Upper lobe of left lung (tissue), 6 donors: ENCODE measurements around the gene MCF2. TPM values are rescaled to one million over a fixed set of nuclear protein-coding genes. Genes with fewer than 3 reads are reported as not detected.
A peak's percentile ranks its signal among the peaks of the same experiment; 100 is the strongest.

Source experiments
- ATAC-seq, 2 donors: fragments of 200-7000 bp; cut with Tn5 transposase; one replicate each; pipeline ENCODE4 v1.9.1; 2022; ENCODE audit warnings: mild to moderate bottlenecking in 2 of 2, moderate library complexity in 2 of 2; ENCODE audit not compliant: low FRiP score in 2 of 2
- DNase-seq, 2 donors: peaks; one replicate each; pipeline ENCODE4 v3.0.0-alpha.2; 2019 to 2020
- H3K27ac ChIP-seq, 4 donors: fragments of 200-600 bp; sonication (generic); one replicate each; pipeline ENCODE4 v1.5.1; 2016 to 2019
- H3K27me3 ChIP-seq, 4 donors: fragments of 200-600 bp; sonication (generic); one replicate each; pipeline ENCODE4 v1.5.1; 2017 to 2019
- H3K36me3 ChIP-seq, 4 donors: fragments of 200-600 bp; sonication (generic); one replicate each; pipeline ENCODE4 v1.5.1; 2016 to 2019
- H3K4me1 ChIP-seq, 4 donors: fragments of 200-600 bp; sonication (generic); one replicate each; pipeline ENCODE4 v1.5.1; 2018 to 2019
- H3K4me3 ChIP-seq, 4 donors: fragments of 200-600 bp; sonication (generic); one replicate each; pipeline ENCODE4 v1.5.1; 2017 to 2019; ENCODE audit warnings: mild to moderate bottlenecking in 2 of 4, moderate library complexity in 1 of 4
- H3K9me3 ChIP-seq, 4 donors: fragments of 200-600 bp; sonication (generic); one replicate each; pipeline ENCODE4 v1.5.1; 2018 to 2019
- EP300 ChIP-seq, 4 donors: sonication (generic); formaldehyde crosslinking; IDR thresholded peaks; one replicate each; pipeline ENCODE4 v1.5.1; 2017; ENCODE audit warnings: antibody characterized with exemption in 4 of 4, control low read depth in 2 of 4
- POLR2A ChIP-seq, 4 donors: fragments of 450-650 bp; IDR thresholded peaks; one replicate each; pipeline ENCODE4 v1.5.1; 2016 to 2017; ENCODE audit warnings: antibody characterized with exemption in 4 of 4, mild to moderate bottlenecking in 2 of 4
- POLR2AphosphoS5 ChIP-seq, 2 donors: sonication (generic); formaldehyde crosslinking; IDR thresholded peaks; one replicate each; pipeline ENCODE4 v1.5.1; 2017; ENCODE audit warnings: antibody characterized with exemption in 2 of 2
- WGBS, 2 donors: methylation state at CpG; one replicate each; pipeline ENCODE4 v1.1.5; 2017 to 2018; 5-methylcytosine and 5-hydroxymethylcytosine counted together
- total RNA-seq, 6 donors: library from RNA; depleted of rRNA in 4 of 6; stranded (reverse); fragments of >200 nt in 4 of 6; gene quantifications; one replicate each; pipeline versions ENCODE4 v1.1.0 to v1.2.1, GENCODE V29; 2016 to 2021
- TF ChIP-seq, protein P1 (sequence below), 6 experiments: fragments of 450-650 bp in 4 of 6; fragments of 200-600 bp in 2 of 6; sonication (generic) in 2 of 6; IDR thresholded peaks; one replicate each; pipeline ENCODE4 v1.5.1; 2016 to 2019; ENCODE audit warnings: antibody characterized with exemption in 6 of 6
- donor health status: DM: no; HTN: no; CAD: no; lungs with moderate emphysema.
- donor health status: DM: no; HTN: yes; CAD: no; lungs with severe emphysema.

Gene MCF2
- total RNA-seq, 6 donors from 2014 or later = 0.11 to 0.49 (median 0.20) TPM; not detected in 3

DNA sequence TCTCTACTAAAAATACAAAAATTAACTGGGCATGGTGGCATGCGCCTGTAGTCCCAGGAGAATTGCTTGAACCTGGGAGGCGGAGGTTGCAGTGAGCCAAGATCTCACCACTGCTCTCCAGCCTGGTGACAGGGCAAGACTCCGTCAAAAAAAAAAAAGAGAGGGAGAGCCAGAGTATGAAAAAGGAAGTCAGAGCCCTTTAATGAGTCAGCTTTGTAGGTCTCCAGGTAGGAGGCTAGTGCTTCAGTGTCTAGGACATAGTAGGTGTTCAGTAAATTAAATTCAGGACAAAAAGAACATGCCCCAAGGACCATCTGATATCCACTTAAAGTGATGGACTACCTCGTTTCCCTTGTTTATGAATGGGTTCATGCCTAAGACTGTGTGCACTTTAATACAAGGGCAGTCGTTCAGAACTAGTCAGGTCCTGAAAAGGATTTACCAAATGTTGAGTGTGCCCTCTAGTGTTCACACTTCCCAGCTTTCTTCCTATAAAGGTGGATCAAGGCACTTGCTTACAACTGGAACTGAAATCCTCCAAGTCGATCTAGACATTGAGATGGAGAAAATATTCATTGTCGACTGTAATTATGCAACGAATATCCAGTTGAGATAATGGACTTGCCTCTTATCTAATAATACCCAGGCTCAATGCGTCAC, 148.5 kb downstream of the MCF2 start:
- TF ChIP-seq POLR2AphosphoS5 (IDR thresholded peaks at IDR 0.05) = no peak
- TF ChIP-seq, protein P1, sequence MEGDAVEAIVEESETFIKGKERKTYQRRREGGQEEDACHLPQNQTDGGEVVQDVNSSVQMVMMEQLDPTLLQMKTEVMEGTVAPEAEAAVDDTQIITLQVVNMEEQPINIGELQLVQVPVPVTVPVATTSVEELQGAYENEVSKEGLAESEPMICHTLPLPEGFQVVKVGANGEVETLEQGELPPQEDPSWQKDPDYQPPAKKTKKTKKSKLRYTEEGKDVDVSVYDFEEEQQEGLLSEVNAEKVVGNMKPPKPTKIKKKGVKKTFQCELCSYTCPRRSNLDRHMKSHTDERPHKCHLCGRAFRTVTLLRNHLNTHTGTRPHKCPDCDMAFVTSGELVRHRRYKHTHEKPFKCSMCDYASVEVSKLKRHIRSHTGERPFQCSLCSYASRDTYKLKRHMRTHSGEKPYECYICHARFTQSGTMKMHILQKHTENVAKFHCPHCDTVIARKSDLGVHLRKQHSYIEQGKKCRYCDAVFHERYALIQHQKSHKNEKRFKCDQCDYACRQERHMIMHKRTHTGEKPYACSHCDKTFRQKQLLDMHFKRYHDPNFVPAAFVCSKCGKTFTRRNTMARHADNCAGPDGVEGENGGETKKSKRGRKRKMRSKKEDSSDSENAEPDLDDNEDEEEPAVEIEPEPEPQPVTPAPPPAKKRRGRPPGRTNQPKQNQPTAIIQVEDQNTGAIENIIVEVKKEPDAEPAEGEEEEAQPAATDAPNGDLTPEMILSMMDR (IDR thresholded peaks at IDR 0.05) = peak in 5 of 6 experiments; percentile 22 to 42 (median 27)
- no peak overlapping the region for H3K27ac ChIP-seq
- no peaks in the 10 kb centered on the region for H3K4me1 ChIP-seq
- WGBS, 2 donors = 26 to 33% methylated on average over 9 of the region's 9 CpGs
- H3K4me3 ChIP-seq = no peak overlapping the region
- ATAC-seq (peak in 1 of 2 donors; percentile 69), DNase-seq (no peak)
- H3K9me3 ChIP-seq = no peaks in the 10 kb centered on the region
- H3K36me3 ChIP-seq = no peaks in the 10 kb centered on the region
- no peaks in the 10 kb centered on the region for H3K27me3 ChIP-seq

DNA sequence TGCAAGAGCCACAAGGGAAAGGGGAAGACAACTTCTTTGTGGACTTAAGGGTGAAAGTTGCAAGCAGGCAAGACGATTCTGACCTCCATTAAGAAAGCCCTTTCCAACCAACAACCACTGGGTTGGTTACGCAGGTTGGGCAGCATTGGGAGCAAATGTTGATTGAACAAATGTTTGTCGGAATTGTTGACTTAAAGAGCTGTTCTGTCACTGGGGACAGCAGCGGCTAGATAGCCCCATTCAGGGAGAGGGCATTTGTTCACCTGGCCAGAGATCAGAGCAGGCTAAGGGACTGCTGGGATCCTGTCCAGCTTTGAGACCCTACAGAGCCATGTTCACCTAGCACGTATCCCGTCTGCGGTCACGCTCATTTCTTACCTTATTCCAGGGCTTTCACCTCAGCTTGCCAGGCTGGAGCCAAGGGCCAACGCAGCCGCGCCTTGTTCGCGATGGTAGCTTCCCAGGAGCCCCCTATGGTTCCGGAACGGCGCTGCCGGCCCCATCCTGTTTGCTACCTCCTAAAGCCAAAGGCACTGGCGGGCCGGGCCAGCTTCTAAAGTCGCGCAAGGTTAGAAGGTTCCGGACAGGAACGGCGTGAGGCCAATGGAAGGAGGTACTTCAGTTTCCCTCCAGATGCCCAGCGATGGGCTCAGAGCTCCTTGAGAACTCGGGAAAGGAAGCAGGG, 152.8 kb downstream of the MCF2 start:
- H3K36me3 ChIP-seq = no peaks in the 10 kb centered on the region
- H3K9me3 ChIP-seq = no peaks in the 10 kb centered on the region
- H3K27me3 ChIP-seq = no peaks in the 10 kb centered on the region
- DNase-seq (peak in 1 of 2 donors; percentile 38), ATAC-seq (no peak)
- TF ChIP-seq, protein P1 (IDR thresholded peaks at IDR 0.05) = no peak
- TF ChIP-seq POLR2AphosphoS5 (IDR thresholded peaks at IDR 0.05) (no peak), POLR2A (IDR thresholded peaks at IDR 0.05) (no peak), EP300 (IDR thresholded peaks at IDR 0.05) (no peak)
- 61 to 83% methylated on average over 20 to 26 of the region's 26 CpGs for WGBS, 2 donors
- no peak overlapping the region for H3K27ac ChIP-seq
- no peaks in the 10 kb centered on the region for H3K4me1 ChIP-seq
- H3K4me3 ChIP-seq = no peak overlapping the region

DNA sequence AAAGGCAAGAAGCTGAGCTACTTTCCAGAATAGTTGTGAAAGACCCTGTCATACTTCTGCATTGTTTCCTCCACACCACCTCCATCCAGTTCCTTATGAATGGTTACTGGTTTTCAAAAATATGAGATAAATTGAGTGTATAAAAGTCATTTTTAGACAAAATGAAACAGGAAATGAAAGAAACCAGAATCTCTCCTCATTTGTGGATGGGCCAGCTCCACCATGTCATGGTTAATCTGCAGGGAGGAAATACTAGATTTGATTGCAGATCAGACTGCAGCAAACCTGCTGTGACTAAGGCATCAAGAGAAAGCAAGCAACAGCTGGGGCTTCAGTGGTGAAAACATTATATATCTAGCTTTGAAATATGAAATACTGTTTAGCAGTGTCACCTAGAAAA, 153.6 kb downstream of the MCF2 start:
- TF ChIP-seq, protein P1 (IDR thresholded peaks at IDR 0.05) = no peak
- TF ChIP-seq POLR2A (IDR thresholded peaks at IDR 0.05) = no peak
- no peak for TF ChIP-seq EP300 (IDR thresholded peaks at IDR 0.05)
- TF ChIP-seq POLR2AphosphoS5 (IDR thresholded peaks at IDR 0.05) = no peak
- Histone ChIP-seq H3K27ac (no peak overlapping the region), H3K4me1 (no peaks in the 10 kb centered on the region), H3K27me3 (no peaks in the 10 kb centered on the region), H3K36me3 (no peaks in the 10 kb centered on the region), H3K4me3 (no peak overlapping the region), H3K9me3 (no peaks in the 10 kb centered on the region)
- no peak for ATAC-seq
- no peak for DNase-seq

DNA sequence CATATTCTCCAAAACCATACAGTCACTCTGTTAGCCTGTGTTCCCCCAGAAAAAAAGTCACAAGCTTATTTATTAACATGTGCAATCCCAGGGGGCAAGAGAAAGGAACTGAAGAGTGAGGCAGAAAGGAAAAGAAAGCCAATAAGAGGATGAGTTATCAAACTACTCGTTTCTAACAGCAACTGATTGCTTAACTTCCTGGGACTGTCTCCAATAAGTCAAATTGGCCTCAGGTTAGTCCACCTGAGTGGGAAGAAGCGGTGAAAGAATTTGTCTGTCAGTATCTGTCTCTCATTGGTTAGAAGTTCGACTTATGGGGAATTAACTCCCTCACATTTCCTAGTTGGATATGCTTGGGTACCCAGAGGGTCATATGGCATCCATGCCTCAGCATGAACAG, 163.4 kb downstream of the MCF2 start:
- DNase-seq (no peak), ATAC-seq (no peak)
- 56 to 61% methylated on average over 3 of the region's 3 CpGs for WGBS, 2 donors
- Histone ChIP-seq H3K27ac (no peak overlapping the region), H3K36me3 (no peaks in the 10 kb centered on the region), H3K9me3 (no peaks in the 10 kb centered on the region), H3K27me3 (no peaks in the 10 kb centered on the region), H3K4me1 (no peaks in the 10 kb centered on the region), H3K4me3 (no peak overlapping the region)
- TF ChIP-seq POLR2AphosphoS5 (IDR thresholded peaks at IDR 0.05) = no peak
- TF ChIP-seq EP300 (IDR thresholded peaks at IDR 0.05) = no peak

DNA sequence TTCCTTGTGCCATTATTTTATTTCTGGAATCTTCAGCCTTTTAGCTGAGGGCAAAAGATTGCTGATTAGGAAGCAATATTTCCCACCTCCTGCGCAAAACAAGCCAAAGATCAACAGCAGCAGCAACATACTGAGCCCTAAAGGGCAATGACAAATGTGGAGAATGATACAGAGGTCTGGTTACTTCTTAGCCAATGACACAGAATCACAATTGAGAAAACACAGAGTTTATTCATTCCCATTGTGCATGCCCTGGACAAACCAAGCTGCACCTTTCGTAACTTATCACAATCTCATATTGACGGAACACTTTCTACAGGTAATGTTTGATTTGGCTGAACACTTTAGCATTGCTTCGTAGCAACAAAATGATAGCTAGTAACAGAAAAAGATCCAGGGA, 164.0 kb downstream of the MCF2 start:
- no peaks in the 10 kb centered on the region for H3K27me3 ChIP-seq
- no peak overlapping the region for H3K27ac ChIP-seq
- WGBS, 2 donors = 84 to 94% methylated on average over 4 of the region's 4 CpGs
- ATAC-seq (no peak), DNase-seq (no peak)
- no peaks in the 10 kb centered on the region for H3K36me3 ChIP-seq
- TF ChIP-seq POLR2A (IDR thresholded peaks at IDR 0.05) = no peak
- no peak for TF ChIP-seq POLR2AphosphoS5 (IDR thresholded peaks at IDR 0.05)
- no peak for TF ChIP-seq EP300 (IDR thresholded peaks at IDR 0.05)
- TF ChIP-seq, protein P1 (IDR thresholded peaks at IDR 0.05) = no peak
- no peaks in the 10 kb centered on the region for H3K4me1 ChIP-seq
- no peak overlapping the region for H3K4me3 ChIP-seq
- H3K9me3 ChIP-seq = no peaks in the 10 kb centered on the region
